ENCODE measurements around the gene FAM47E.

Gene FAM47E

GRCh38 chr4:76305033-76305687 lies 53.6 kb downstream of the FAM47E start:
- no peak for DNase-seq

GRCh38 chr4:76305971-76306881 lies 54.7 kb downstream of the FAM47E start, which contains the start of gene STBD1:
STBD1 (plus strand) TSS chr4:76306733; CDS start chr4:76306770, 37 bp downstream.
- DNase-seq, result peak; percentile 9

GRCh38 chr4:76306882-76307659 lies 55.5 kb downstream of the FAM47E start:
- DNase-seq, result peak; percentile 5

GRCh38 chr4:76307660-76308014 lies 56.1 kb downstream of the FAM47E start:
- DNase-seq, result no peak

- no peak for DNase-seq
Measured at GRCh38 chr4:76308548-76308947, 57.0 kb downstream of the FAM47E start.

GRCh38 chr4:76309939-76310550 lies 58.5 kb downstream of the FAM47E start:
- no peak for DNase-seq

GRCh38 chr4:76310683-76311082 lies 59.2 kb downstream of the FAM47E start:
- DNase-seq, result no peak

- no peak for DNase-seq
Measured at GRCh38 chr4:76311896-76312331, 60.4 kb downstream of the FAM47E start.

- DNase-seq, result no peak
Measured at GRCh38 chr4:76312457-76312856, 60.9 kb downstream of the FAM47E start.

GRCh38 chr4:76313547-76313946 lies 62.0 kb downstream of the FAM47E start:
- no peak for DNase-seq

GRCh38 chr4:76315267-76315918 lies 63.9 kb downstream of the FAM47E start:
- no peak for DNase-seq

GRCh38 chr4:76316131-76316530 lies 64.6 kb downstream of the FAM47E start:
- DNase-seq, result no peak

GRCh38 chr4:76322236-76322635 lies 70.7 kb downstream of the FAM47E start:
- DNase-seq, result no peak

GRCh38 chr4:76325072-76325471 lies 73.6 kb downstream of the FAM47E start:
- no peak for DNase-seq

- no peak for DNase-seq
Measured at GRCh38 chr4:76326515-76326914, 75.0 kb downstream of the FAM47E start.

Measured in NCI-H1105 (cell line).